ENCODE measurements around the gene PARVG.

Gene PARVG

GRCh38 chr22:44185237-44186120, 4.8 kb downstream of the PARVG start:
- no peak for TF ChIP-seq CTCF (IDR thresholded peaks at IDR 0.05; ENCODE audit: low read depth, low read length)
- no peak overlapping the region for H3K4me3 ChIP-seq (ENCODE audit: low read depth, low read length)

GRCh38 chr22:44186121-44186510, 5.4 kb downstream of the PARVG start:
- H3K4me3 ChIP-seq (ENCODE audit: low read depth, low read length), result no peak overlapping the region
- no peak for TF ChIP-seq CTCF (IDR thresholded peaks at IDR 0.05; ENCODE audit: low read depth, low read length)

- no peak overlapping the region for H3K4me3 ChIP-seq (ENCODE audit: low read depth, low read length)
- TF ChIP-seq CTCF (IDR thresholded peaks at IDR 0.05; ENCODE audit: low read depth, low read length), result no peak
Measured at GRCh38 chr22:44186737-44187136, 6.0 kb downstream of the PARVG start.

GRCh38 chr22:44187652-44188230, 7.0 kb downstream of the PARVG start:
- no peak for TF ChIP-seq CTCF (IDR thresholded peaks at IDR 0.05; ENCODE audit: low read depth, low read length)
- H3K4me3 ChIP-seq (ENCODE audit: low read depth, low read length), result no peak overlapping the region

- TF ChIP-seq CTCF (IDR thresholded peaks at IDR 0.05; ENCODE audit: low read depth, low read length), result no peak
- no peak overlapping the region for H3K4me3 ChIP-seq (ENCODE audit: low read depth, low read length)
Measured at GRCh38 chr22:44188316-44188715, 7.6 kb downstream of the PARVG start.

GRCh38 chr22:44188986-44189630, 8.4 kb downstream of the PARVG start:
- H3K4me3 ChIP-seq (ENCODE audit: low read depth, low read length), result no peak overlapping the region
- TF ChIP-seq CTCF (IDR thresholded peaks at IDR 0.05; ENCODE audit: low read depth, low read length), result no peak
